DMS 273 (cell line): Measurements from ENCODE around the gene RORC.
A peak's percentile ranks its signal among the peaks of the same experiment; 100 is the strongest.
"Not testable (repeated sequence)": the region's sequence is repeated elsewhere in the genome, so short reads cannot be mapped to it uniquely, and the experiment has no call there.

ENCODE experiments used
- DNase-seq: peaks from one replicate; lab custom pipeline; 2025; ENCODE audit not compliant: unreplicated experiment; lab: John Stamatoyannopoulos, UW

Gene RORC

GRCh38 chr1:151831605-151832004 is at the start of gene RORC:
TSS of gene RORC (minus strand) at chr1:151831802. CDS start at chr1:151831764, 38 bp downstream.
- no peak for DNase-seq

- no peak for DNase-seq
Observed at GRCh38 chr1:151875419-151876097, 44.0 kb upstream of the RORC start.

DNA sequence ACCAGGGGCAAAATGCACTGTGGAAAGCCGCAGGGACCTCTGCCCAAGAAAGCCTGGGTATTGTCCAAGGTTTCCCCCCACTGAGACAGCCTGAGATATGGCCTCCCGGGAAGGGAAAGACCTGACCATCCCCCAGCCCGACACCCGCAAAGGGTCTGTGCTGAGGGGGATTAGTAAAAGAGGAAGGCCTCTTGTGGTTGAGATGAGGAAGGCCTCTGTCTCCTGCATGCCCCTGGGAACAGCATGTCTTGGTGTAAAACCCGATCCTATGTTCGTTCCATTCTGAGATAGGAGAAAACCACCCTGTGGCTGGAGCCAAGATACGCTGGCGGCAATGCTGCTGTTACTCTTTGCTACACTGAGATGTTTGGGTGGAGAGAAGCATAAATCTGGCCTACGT is 41.2 kb upstream of the RORC start:
- not testable (repeated sequence) for DNase-seq

DNA sequence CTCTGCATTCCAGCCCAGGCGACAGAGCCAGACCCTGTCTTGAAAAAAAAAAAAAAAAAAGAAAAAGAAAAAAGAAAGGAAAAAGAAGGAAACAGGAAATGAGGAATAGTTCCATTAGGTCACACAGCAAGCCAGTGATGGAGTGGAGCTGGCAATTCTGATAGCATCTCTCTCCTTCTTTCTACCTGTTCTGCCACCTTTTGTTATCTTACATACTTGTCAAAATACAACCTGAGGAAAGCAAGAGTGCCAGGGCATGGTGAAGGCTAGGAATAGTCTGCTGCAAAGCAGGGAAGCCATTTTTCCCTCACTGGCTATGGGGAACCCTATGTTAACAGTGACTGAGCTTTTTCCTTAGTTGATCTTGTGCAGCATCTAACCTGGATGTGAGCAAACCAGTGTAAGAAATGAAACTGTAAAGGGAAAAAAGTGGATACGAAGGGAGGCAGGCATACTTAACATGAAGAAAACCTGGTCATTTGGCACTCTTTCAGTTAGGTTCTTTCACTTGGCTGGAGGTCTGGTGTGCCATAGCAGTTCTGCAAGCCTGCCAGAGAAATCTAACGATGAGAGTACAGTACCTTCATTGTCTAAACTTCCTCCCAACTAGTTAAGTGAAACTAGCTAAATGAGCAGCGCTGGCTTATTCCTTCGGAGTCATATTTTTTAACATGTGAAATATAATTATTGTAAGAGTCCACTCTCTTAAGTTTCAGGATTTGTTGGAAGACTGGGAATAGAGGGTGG is 39.9 kb upstream of the RORC start:
- DNase-seq, result no peak

DNA sequence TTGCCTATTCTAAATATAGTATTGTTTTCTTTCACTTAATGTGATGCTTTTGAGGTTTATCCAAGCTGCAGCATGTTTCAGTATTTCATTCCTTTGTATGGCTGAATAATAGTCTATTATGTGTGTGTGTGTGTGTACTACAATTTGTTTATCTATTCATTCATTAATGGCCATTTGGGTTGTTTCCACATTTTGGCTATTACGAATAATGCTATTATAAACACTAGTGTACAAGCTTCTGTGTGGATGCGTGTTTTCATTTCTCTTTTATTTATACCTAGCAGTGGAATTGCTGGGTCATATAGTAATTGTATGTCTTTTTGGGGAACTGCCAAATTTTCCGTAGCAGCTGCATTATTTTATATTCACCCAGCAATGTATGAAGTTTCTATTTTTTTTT is 36.9 kb upstream of the RORC start:
- DNase-seq, result no peak

GRCh38 chr1:151867765-151868411 is 36.3 kb upstream of the RORC start:
- no peak for DNase-seq

DNA sequence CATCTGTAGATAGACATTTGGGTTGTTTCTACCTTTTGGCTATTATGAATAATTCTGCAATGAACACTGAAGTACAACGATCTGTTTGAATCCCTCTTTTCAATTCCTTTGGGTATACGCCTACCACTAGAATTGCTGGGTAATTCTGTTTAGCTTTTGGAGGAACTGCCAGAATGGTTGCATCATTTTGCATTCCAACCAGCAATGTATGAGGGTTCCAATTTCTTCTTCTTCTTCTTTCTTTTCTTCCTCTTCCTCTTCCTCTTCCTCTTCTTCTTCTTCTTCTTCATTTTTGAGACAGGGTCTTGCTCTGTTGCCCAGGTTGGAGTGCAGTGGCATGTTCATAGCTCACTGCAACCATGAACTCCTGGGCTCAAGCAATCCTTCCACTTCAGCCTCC is 35.7 kb upstream of the RORC start:
- no peak for DNase-seq

GRCh38 chr1:151864411-151864810 is 32.8 kb upstream of the RORC start:
- DNase-seq, result peak; percentile 48

- DNase-seq, result no peak
Observed at GRCh38 chr1:151862604-151863003, 31.0 kb upstream of the RORC start.

GRCh38 chr1:151860504-151861187 is 29.0 kb upstream of the RORC start:
- DNase-seq, result no peak

- no peak for DNase-seq
Observed at GRCh38 chr1:151859891-151860293, 28.3 kb upstream of the RORC start.

DNA sequence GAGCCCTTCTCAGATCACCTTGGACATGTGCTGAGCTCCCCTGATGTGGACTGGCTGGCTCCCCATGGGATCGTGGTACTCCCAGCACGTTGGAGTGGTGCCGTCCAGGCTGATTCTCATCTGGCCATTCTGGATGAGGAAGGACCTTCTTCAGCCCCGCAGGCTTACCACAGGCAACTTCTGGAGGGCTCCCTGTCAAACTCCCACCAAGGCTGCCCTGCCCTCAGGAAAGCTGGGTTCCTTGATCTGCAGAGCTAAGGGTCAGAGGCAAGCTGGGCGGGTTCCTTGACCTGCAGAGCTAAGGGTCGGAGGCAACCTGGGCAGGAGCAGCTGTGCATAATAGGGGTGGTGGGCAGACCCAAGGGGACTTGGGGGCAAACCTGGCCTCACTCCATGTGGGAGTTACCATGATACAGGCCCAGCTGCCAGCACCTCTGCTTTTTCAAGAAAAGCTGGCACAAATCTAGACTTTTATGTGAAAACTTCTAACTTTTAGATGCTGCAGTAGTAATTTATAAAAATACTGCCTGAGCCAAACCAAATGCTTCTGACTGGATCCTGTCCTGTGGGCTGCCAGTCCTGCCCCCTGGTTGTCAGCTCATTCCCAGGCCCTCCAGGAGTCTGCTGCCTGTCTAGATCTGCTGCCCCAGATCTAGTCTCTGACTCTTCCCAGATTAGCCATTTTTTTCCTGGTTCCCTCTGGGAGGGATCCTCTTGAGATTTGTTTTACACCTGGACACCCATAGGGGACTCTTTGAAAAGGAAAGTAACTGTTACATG is 27.5 kb upstream of the RORC start:
- no peak for DNase-seq

DNA sequence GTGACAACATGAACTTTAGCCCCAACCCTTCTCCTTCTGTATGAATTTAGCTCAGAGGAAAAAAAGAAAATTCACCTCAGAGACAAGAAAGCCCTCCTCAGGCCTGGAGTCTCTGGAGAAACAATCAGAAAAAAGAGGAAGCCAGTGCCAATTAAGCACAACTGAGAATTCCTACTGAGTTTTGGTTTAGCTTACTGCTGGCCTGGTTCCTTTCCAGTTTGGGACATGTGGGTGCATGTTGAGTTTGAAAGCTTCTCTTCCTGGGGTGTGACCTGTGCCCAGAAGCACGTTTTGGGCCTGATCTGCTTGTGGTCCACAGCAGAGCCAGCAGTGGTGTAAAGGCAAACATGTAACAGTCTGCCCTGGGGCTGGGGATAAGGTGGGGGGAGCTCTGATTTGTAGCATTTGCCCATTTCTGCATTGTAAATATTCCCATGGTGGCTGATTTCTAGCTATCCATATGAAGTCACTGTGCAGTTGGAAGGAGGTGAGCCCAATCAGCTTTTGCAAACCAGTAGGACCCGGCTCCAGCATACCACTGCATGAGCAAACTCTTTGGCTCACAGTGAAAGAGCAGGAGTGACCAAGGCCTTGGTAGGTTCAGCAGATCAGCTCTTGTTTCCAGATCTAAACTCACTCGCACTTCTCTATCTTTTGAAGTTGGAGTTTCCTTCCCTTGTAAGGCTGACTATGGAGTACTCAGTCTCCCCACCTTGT is 26.6 kb upstream of the RORC start:
- no peak for DNase-seq

DNA sequence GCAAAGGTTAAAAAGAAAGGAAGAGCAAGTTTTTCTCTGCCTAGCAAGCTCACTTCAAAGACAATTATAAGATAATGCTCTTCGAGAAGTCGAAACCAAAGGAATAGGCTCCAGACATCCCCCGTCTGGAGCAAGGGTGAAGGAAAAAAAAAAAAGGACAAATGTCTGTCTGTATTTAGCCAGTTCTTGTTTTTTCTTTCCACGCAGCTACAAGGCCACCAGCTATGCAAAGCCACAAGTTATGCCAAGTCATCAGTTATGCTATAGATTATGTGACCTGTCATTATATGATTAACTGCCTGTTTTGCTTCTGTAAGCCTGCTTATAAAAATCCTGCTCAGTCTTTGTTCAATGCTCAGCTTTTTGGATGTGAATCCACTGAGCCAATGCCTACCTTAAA is 24.3 kb upstream of the RORC start:
- no peak for DNase-seq

GRCh38 chr1:151855516-151855915 is 23.9 kb upstream of the RORC start:
- DNase-seq, result not testable (repeated sequence)

GRCh38 chr1:151854658-151855057 is 23.1 kb upstream of the RORC start:
- DNase-seq, result no peak

GRCh38 chr1:151853411-151853943 is 21.9 kb upstream of the RORC start, which contains the start of gene THEM5:
TSS of gene THEM5 (minus strand) at chr1:151853712. CDS start at chr1:151853565, 147 bp downstream.
- peak; percentile 57 for DNase-seq

DNA sequence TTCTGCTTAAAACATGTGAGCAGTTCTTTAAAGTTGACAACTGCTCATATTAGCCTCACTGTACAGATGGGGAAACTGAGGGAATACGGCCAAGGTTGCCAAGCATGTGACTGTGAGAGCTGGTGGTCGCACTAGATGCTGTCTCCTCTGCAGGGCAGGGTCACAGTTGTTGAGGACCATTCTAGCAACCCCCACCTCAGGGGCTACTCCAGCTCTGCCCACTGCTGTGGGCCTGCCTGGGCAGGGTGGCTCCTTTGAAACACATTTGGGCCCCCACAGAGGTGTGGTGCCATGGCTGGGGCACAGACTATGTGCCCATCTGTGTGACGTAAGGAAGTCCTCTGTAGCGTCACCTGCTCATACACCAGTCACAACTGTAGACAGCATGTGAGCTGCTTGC is 21.1 kb upstream of the RORC start:
- DNase-seq, result no peak

GRCh38 chr1:151851886-151852285 is 20.3 kb upstream of the RORC start:
- DNase-seq, result no peak

DNA sequence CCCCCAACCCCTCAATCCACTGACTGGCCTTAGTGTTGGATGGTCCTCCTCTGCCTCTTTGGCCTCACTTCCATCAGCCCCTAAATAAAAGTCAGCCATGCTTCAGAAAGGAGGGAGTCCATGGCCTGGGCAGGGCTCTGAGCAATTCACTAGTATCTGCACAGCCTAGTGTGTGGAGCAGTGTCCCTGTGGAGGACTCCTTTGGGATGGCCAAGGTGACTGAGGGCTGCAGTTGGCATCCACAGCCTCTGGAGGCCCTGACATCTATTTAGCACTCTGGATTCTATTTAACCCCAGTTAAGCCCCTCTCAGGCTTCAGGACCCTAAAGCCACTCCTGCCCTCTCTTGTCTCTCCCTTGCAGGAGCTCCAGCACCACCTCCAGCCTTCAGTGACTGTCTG is 18.3 kb upstream of the RORC start:
- no peak for DNase-seq
